ENCODE results near the gene ARHGEF1.
"Not testable (repeated sequence)": the region's sequence is repeated elsewhere in the genome, so short reads cannot be mapped to it uniquely, and the experiment has no call there.

The ARHGEF1 gene

DNA sequence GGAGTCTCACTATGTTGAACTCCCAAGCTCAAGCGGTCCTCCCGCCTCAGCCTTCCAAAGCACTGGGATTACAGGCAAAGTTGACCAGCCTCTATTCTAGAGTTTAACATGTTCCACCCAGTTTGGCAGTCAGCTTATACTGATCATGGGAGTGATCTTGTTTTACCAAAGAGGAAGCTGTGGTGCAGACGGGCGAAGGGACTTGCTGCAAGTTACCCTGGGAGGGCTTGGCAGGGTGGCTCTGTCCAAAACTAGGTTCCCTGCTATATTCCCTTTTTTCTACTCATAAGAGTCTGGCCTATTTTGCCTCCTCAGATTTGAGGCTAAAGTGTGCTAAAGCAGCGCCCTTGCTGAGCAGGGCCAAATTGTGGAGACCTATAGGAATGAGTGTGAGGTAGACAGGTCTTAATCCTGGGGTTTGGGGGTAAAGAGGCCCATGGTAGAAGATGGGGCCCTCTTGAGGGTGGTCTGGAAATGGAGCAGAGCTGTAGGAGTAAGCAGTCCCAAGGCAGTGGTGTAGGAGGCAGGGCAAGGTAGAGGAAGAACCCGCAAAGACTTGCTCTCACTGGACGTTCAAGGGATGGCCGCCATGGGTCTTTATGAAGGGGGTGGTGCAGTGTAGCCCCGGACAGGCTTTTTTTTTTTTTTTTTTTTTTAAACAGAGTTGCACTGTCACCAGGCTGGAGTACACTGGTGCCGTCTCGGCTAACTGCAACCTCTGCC is 19.6 kb upstream of the ARHGEF1 start:
- DNase-seq (ENCODE audit: low read depth in 2 of 2) = no peak

DNA sequence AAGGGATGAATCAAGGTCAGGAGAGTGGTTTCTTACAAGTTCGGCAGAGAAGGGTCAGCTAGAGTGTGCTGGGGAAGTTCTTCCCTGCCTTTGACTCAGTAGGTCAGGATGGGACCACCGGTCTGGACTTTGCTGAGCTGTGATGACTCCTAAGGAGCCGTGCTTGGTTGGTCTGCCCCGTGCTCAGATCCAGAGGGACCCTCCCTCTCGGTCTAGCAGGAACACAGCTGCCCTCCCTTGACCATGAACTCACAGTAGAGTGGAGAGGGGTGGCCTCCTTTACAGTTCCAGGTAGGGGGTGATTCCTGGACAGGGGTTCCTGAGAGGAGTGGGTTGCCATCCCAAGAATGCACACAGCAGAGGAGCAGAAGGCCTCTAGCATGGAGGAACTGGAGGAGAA is 18.6 kb upstream of the ARHGEF1 start:
- DNase-seq (ENCODE audit: low read depth in 2 of 2) = no peak

DNA sequence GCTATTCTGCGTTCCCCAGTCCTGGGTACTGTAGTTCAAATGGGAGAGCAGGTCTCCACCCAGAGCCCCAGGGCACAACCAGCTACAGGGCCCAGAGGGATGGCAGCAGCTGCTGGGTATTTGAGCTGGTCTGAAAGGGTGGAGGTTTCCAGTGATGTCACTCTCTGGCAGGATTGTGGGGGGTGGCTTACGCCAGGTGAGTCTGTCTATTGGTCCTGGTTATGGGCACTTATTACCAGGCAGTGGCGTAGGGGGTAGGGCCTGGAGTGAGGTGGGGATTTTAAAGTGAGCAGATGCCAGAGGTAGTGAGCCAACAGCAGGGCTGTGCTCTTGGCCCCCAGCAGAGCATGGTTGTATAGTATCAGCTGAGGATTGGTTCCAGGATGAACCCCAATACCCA is 16.7 kb upstream of the ARHGEF1 start:
- DNase-seq (ENCODE audit: low read depth in 2 of 2) = no peak

DNA sequence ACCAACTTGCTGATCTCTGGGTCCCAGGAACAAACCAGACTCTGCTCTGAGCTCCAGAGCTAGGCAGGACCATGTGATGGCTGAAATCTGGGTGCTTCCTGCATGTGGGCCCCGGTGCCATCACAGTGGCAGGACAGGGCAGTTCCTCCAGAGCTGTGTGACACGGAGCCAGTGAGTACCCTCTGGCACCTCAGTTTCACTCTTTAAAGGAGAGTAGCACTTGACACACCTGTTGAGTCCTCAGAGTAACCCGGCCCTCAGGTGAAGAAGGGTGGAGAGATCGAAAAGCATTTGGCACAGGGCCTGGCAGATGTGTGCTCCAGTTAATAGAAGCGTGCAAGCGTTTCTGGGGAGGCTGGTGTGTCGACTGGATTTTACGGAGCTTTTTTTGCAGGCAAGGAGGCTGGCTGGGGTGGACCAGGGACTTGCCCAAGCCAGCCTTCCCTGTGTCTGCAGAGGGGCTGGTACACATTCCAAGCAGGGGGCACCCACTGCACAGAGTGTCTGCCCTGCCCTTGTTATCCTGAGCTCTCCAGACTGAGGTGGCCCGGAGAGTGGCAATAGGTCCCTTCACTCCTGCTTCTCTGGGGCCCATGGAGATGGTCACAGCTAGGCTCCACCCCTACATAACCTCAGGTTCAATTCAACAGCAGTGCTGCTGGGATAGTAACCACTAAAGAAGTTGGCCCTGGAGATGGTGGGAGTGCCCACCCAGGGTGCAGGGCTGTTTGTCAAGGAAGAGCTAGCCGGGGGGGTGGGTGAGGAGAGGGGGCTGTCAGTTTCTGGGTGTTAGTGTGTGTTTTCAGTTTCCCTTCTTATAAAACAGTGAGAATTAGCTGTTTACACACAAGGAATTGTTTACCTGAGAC is 14.6 kb upstream of the ARHGEF1 start:
- DNase-seq (ENCODE audit: low read depth in 2 of 2) = no peak

DNA sequence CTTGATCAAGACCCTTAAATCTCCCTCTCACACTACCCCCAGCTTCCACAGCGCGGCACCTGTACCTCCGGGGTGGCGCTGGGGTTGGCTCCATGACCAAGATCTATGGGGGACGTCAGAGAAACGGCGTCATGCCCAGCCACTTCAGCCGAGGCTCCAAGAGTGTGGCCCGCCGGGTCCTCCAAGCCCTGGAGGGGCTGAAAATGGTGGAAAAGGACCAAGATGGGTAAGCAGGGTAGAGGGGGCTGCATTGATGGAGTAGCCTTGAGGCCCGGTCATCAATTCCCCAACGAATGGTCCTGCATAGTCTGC is 14.0 kb upstream of the ARHGEF1 start:
- no peak for DNase-seq (ENCODE audit: low read depth in 2 of 2)

DNA sequence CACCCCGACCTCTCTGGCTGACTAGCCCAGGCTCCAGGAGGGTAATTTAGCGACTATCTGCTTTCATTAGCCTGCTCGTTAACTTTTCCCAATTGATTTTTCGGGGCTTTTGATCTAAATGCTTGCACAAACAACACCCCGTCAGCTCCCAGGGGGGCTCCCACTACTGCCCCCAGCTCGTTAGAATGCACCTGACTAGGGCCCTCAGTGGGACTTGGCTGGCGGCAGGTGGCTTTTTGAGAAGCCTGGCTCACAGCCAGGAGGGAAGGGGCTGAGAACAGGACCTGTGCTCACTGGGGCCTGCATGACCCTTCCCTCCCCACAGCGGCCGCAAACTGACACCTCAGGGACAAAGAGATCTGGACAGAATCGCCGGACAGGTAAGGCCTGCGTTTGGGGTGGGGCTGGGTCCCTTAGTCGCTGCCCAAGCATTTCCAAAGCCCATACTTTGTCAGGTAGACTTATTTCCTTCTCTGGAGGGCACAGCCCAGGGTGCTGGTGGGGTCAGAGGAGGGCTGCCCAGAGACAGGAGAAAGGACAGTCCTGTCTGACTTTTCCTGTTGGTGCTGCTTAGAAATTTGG is 13.5 kb upstream of the ARHGEF1 start:
- DNase-seq (ENCODE audit: low read depth in 2 of 2) = no peak

DNA sequence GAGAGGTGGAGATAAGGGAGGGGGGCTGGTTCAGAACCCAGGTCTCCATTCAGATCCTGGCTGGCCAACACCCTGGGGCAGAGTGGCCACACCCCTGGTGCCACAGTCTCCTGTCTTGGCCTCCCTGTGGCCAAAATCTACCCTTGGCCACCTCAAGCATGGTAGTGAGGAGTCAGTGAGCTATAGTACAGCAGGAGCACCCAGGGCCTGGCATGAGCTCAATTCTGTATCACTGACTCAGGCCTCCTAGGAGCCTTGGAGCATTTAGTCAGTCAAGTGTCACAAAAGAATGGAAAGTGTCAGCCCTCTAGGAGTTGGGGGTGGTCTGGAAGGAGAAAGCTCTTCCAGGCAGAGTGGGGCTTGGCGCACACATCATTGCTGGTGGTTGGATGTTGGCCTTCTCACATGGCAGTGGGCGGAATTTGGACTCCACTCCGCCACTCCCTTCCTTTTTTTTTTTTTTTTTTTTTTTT is 12.5 kb upstream of the ARHGEF1 start:
- no peak for DNase-seq (ENCODE audit: low read depth in 2 of 2)

DNA sequence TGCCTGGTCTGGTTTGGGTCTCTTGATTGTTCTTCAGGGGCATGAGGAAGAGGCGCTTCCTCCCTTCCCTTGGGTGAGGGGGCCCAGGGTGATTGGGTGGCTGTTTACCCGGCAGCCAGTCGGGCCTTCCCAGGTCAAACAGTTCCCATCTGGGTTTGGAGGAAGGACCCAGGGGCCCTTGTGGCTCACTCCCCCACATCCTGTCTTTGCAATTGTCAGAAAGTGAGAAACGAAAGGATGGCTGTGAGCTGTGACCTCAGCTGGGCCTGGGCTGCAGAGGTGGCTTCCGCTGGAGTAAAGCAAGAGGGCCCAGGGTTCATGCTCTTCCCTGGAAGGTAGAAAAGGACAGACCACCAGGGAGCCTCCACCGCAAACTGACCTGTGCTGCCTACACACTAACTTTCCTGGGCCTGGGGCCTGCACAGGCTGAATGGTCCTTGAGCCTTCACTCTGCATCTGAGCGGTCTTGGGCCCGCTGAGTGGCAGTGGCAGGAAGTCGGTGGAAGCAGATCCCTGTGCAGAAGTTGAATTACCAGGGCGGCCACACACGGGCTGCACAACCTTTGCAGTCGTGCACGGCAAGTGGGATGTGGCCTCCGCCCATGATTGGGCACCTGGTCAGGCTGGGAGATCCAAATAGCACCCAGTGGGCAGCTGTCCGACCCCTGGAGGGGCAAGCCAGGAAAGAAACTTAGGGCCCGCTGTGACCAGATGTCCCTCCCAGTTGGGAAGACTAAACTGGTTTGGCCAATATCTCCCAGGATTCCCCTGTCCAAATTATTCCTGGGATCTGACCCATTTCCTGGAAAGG is 11.2 kb upstream of the ARHGEF1 start:
- DNase-seq (ENCODE audit: low read depth in 2 of 2) = peak; percentile 27 to 33

DNA sequence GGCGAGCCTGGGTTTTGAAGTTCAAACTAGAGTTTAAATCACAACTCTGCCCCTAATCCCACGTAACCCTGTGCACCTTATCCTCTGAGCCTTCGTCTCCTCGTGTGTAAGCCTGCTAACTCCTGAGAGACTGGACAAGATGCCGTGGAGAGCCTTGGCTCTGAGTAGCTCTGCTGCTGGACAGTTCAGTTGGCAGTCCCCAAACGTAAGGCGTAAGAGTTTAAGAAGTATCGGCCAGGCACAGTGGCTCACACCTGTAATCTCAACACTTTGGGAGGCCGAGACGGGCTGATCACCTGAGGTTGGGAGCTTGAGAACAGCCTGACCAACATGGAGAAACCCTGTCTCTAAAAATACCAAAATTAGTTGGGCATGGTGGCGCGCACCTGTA is 10.6 kb upstream of the ARHGEF1 start:
- DNase-seq (ENCODE audit: low read depth in 2 of 2) = no peak

DNA sequence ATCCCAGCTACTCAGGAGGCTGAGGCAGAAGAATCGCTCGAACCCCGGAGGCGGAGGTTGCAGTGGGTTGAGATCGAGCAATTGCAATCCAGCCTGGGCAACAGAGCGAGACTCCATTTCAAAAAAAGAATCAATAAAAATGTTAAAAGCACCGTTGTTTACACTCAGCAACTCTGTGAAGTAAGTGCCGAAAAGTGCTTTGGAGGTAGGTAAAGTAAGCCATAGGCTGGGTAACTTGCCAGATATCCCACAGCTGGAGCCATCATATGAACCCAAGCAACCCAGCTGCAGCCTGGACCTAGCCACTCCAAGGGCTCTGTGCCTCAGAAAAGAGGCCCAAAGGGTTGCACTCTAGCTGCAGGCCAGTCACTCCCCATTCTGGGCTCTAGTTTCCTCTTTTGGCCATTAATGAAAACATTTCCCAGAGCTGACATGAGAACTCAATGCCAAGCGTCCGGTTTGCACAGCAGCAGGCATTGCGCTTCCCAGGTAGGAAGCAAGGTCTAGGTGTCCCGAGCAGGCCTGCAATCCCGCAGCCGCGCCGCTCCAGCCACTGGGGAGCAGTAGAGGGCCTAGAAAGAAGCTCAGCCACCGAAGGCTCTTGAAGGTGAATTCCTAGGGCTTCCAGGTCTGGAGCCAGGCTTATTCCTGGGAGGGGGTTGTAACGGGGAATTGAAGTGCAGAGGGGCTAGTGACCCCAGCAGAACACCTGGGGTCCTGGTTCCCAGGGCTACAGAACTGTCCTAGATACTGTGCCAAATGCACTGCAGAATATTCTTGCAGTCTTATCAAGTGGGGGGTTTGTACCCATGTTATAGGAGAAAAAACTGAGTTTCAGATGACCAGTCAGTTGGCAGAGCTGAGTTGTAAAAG is 10.0 kb upstream of the ARHGEF1 start:
- DNase-seq (ENCODE audit: low read depth in 2 of 2) = peak; percentile 38 to 55

DNA sequence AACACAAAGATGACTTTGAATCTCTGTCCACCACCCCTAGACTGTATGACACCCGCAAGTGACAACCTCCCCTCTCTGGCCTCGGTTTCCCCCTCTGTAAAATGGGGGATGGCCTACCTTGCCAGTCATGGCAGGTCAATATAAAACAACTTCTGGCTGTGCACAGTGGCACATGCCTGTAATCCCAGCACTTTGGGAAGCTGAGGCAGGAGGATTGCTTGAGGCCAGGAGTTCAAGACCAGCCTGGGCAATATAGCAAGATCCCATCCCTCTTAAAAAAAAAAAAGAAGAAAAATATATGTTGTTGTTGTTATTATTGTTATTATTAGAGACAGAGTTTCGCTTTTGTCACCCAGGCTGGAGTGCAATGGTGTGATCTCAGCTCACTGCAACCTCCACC is 7.0 kb upstream of the ARHGEF1 start:
- not testable (repeated sequence) for DNase-seq (ENCODE audit: low read depth in 2 of 2)

DNA sequence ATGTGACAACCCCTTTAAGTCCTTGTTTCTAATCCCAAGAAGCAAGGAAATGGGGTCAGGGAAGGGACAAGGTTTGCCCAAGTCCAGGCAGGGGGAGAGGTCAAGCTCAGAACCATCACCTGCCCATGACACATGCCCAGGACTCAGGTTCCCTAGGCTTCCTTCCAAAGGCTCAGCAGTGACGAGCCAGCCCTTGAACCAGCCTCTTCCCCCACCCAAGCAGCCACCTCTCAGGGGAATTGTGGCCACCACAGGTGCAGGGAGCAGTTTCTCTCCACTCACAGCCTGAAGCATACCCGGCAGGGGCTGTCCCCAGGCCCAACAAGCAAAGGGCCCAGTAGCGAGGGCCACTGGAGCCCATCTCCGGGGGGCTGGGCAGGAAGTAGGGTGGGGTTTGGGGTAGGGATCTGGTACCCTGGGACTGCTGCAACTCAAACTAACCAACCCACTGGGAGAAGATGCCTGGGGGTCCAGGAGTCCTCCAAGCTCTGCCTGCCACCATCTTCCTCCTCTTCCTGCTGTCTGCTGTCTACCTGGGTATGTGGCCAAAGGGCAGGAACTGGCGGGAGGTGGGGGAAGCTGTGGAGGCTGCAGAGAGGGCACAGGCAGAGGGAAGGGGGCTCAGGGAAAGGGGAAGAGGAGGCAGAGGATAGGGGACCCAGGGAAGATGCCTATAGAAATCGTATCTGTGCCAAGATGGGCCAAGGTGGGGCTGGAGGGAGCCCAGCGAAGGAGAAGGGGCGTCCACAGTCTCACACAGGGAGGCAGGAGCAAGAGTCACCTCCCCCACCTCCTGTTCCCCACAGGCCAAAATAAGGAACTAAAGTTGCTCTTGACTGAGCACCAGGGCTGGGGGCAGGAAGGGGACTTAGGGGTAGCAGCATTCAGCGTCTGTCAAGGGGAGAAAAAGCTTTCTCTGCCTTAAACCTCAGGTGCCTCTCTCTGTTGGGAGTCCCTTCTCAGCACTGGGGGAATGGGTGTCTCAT is 5.8 kb upstream of the ARHGEF1 start, which contains the start of gene CD79A:
CD79A (plus strand) TSS at position 433 of the 986 bp plus-strand sequence; CDS start at position 459, 26 bp downstream.
- no peak for DNase-seq (ENCODE audit: low read depth in 2 of 2)

DNA sequence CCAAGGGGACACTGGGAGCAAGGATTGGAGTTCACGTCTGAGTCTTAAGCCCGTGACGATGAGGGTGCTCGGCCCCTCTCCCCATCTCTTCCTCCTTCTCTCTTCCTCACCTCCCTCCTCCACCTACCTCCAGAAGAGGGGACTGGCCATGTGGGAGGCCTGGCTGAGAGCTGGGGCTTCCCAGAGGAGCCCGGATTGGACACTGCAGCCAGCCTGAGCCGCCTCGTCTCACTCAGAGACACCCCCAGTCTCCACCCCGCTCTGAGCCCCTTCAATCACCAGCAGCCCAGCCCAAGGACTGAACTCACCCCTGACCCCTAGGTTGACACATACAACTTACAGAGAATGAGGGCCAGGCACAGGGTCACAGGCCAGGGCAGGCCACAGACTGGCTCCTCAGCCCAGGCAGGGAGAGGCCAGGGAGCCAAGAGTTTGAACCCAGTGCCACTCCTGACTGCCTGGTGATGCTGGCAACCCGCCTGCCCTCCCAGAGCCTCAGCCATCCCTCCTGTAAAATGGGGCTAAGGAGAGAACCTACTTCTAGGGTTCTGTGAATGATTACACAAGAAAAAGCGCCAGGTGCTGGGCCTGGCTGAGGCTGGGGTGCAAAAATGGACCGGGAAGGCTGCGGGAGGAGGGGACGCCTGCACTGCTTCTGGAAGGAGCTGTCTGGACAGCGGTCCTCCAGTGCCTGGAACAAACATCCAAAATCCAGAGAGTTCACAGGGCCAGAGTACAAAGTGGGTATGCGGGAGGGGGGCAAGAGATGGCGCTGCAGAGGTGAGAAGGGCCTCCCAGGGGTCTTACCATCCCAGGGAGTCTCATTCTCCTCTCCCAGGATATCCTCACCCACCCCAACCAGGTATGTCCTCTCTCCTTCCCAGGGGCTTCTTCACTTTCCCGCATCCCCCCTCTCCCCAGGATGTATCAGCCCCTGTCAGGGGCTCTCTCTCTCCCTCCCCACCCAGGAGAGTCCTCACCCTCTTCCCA is 4.8 kb upstream of the ARHGEF1 start:
- no peak for DNase-seq (ENCODE audit: low read depth in 2 of 2)

DNA sequence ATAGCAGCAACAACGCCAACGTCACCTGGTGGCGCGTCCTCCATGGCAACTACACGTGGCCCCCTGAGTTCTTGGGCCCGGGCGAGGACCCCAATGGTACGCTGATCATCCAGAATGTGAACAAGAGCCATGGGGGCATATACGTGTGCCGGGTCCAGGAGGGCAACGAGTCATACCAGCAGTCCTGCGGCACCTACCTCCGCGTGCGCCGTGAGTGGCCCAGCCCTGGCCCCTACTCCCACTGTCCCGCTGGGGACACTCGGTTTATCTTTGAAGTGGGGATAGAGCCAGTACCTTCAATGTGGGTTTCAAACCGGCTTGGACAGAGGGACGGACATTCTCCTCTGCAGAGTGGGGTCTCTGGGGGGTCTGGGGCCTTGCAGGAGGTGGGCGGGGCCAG is 3.9 kb upstream of the ARHGEF1 start:
- DNase-seq (ENCODE audit: low read depth in 2 of 2) = no peak

DNA sequence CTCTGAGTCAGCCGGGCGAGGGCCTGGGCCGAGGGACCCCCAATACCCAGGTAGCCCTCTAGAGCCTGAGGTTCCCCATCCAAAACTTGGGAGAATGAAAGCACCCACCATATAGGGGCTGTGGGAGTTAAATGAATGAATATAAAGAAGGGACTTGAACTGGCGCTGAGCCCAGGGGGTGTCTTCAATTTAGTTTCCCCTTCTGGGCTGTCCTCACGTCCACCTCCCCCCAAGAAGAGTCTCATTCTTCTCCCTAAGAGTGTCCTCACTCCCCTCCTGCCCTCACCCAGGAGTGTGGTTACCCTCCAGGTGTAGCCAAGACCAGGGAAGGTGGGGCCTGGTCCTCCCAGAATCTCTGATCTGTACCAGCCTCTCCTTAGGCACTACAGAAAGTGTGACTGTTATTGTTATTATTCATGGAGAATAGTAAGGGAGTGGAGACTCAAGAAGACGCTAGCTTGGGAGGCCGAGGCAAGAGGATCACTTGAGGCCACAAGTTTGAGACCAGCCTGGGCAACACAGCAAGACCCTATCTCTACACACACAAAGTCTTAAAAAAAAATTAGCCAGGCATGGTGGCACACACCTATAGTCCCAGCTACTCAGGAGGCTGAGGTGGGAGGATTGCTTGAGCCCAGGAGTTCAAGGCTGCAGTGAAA is 3.2 kb upstream of the ARHGEF1 start:
- no peak for DNase-seq (ENCODE audit: low read depth in 2 of 2)

DNA sequence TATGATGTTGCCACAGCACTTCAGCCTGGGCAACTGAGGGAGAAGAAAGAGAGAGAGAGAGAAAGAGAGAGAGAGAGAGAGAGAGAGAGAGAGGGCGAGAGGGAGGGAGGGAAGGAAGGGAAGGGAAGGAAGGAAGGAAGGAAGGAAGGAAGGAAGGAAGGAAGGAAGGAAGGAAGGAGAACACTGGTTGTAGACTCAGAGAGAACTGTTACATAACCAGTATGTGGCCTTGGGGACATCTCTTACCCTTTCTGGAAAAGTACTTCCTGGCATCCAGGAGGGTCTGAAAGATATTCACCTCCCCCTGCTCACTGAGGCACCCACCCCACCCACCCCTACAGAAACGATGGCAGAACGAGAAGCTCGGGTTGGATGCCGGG is 2.7 kb upstream of the ARHGEF1 start:
- DNase-seq (ENCODE audit: low read depth in 2 of 2) = no peak

DNA sequence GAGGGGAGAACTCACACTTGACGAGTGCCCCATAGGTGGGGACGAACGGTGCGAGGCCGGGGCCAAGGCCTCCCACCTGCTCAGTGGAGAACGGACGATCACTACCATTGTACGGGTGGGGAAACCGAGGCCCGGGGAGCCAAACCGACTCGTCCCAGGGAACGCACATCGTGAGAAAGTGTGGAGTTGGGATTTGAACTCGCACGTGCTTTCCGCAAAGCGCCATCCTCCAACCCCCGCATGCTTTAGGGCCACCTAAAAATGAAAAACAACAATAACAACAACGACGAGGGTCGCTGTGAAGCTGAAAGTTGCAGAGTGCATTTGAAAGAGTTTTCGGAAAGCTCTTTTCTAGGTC is 458 bp downstream of the ARHGEF1 start:
- no peak for DNase-seq (ENCODE audit: low read depth in 2 of 2)
